Activated gamma-delta T cell treated with anti-CD3 and anti-CD28 coated beads, Interleukin-2, amount 50 U/mL, for 16 hours (primary cell): ENCODE data around the gene EIF3F.

Experiments used
- DNase-seq: peaks from one replicate; pipeline ENCODE4 v3.0.0-alpha.2; 2020; ENCODE audit warnings: low read depth

The EIF3F gene

DNA sequence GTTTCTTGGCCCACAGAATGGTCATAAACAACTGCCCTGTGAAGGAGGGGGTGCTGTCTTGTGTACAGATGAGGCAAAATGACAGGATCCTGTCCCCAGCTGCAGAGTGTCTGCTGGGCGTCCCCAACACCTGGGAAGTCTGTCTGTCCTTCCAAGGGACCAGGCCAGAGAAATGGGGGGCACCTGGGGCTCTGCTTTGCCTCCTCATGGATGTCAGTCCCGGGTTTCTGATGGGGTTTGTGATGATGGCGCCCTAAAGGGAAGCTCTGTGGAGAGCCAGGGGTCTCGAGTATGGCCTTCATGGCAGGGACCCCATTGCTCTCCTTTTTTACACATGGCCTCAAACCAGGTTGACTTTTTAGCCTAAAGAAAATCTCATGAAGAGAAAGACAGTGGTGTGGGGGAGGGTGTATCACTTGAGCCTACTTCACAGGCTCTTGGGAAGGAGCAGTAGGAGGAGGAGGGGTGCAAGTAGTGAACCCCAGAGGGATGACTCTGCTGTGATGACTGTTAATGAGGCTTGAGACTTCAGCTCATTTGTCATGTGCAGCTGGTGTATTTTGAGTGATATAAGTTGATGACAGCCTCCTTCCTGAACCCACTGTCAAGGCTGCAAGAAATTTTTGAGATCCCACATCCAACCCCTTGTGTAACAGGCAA, 53.3 kb downstream of the EIF3F start:
- DNase-seq = no peak

DNA sequence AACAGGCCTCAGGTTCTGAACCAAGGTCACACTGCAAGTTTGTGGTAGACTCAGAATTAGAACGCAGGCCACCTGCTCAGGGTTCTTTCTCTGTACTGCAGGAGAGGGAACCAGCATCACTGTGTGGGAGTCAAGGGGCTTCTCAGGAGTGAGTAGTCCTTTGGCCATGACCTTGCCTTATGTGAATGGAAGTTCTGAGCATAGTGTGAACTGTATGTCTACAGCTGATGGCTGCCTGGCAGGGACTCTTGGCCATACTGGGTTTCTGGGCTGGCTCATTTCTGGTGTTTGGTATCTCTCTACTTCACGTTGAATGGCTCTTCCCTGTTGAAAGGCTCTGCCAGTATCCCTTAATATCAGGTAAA, 53.8 kb downstream of the EIF3F start:
- no peak for DNase-seq

GRCh38 chr11:8041576-8041975, 54.4 kb downstream of the EIF3F start:
- no peak for DNase-seq

DNA sequence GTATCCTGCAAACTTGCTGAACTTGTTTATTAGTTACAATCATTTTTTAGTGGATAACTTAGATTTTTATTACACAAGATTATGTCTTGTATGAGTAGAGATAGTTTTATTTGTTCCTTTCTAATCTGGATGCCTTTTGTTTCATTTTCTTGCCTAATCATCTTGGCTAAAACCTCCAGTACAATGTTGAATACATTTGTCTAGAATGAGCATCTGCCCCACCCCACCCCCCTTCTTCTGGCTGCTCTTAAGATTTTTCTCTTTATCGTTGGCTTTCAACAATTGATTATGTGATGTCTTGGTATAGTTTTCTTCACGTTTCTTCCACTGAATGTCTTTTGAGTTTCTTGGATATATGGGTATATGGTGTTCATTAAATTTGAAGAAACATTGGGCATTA, 56.6 kb downstream of the EIF3F start:
- no peak for DNase-seq

- DNase-seq = no peak
Measured at GRCh38 chr11:8045839-8046238, 58.7 kb downstream of the EIF3F start.

GRCh38 chr11:8047382-8047781, 60.2 kb downstream of the EIF3F start:
- DNase-seq = no peak

DNA sequence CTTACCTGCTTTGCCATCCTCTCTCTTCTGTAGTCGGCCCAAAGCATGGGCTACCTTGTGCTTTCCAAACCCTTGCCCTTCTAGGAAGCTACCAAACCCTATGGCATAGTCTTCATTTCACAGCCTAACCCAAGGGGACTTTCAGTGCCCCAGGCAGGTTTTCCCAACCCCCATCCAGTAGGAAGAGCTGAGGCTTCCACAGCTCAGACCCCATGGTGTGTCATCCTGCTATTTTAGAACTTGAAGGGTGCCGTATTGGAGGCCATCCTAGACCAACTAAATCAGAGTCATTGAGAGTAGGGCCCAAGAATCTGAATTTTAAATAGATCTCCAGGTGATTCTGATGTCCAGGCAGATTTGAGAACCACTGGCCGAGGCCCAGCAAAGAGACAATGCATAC, 61.9 kb downstream of the EIF3F start:
- DNase-seq = no peak
